ENCODE results near the gene SLC7A7.
A peak's percentile ranks its signal among the peaks of the same experiment; 100 is the strongest.
"Not testable (repeated sequence)": the region's sequence is repeated elsewhere in the genome, so short reads cannot be mapped to it uniquely, and the experiment has no call there.

The SLC7A7 gene

GRCh38 chr14:22781301-22781991 is 33.8 kb downstream of the SLC7A7 start:
- no peak for TF ChIP-seq CTCF (conservative IDR thresholded peaks at IDR 0.05; ENCODE audit: low read depth, low read length)
- peak; percentile 44 for DNase-seq (ENCODE audit: low read depth)
- H3K4me3 ChIP-seq (ENCODE audit: low read depth, low read length), result no peak overlapping the region

- TF ChIP-seq CTCF (conservative IDR thresholded peaks at IDR 0.05; ENCODE audit: low read depth, low read length), result no peak
- H3K4me3 ChIP-seq (ENCODE audit: low read depth, low read length), result no peak overlapping the region
- DNase-seq (ENCODE audit: low read depth), result no peak
These were observed 34.3 kb downstream of the SLC7A7 start for GRCh38 chr14:22780941-22781300.

GRCh38 chr14:22780105-22780679 is 35.0 kb downstream of the SLC7A7 start:
- H3K4me3 ChIP-seq (ENCODE audit: low read depth, low read length), result no peak overlapping the region
- peak; percentile 27 for DNase-seq (ENCODE audit: low read depth)
- TF ChIP-seq CTCF (conservative IDR thresholded peaks at IDR 0.05; ENCODE audit: low read depth, low read length), result no peak

- no peak overlapping the region for H3K4me3 ChIP-seq (ENCODE audit: low read depth, low read length)
- DNase-seq (ENCODE audit: low read depth), result no peak
- TF ChIP-seq CTCF (conservative IDR thresholded peaks at IDR 0.05; ENCODE audit: low read depth, low read length), result no peak
These were observed 37.2 kb downstream of the SLC7A7 start for GRCh38 chr14:22778084-22778483.

GRCh38 chr14:22776849-22777248 is 38.4 kb downstream of the SLC7A7 start:
- not testable (repeated sequence) for H3K4me3 ChIP-seq (ENCODE audit: low read depth, low read length); DNase-seq (ENCODE audit: low read depth)

- H3K4me3 ChIP-seq (ENCODE audit: low read depth, low read length), result no peak overlapping the region
- no peak for TF ChIP-seq CTCF (conservative IDR thresholded peaks at IDR 0.05; ENCODE audit: low read depth, low read length)
- DNase-seq (ENCODE audit: low read depth), result no peak
These were observed 39.0 kb downstream of the SLC7A7 start for GRCh38 chr14:22776215-22776614.

GRCh38 chr14:22774011-22774706 is 41.1 kb downstream of the SLC7A7 start:
- no peak for TF ChIP-seq CTCF (conservative IDR thresholded peaks at IDR 0.05; ENCODE audit: low read depth, low read length)
- no peak for DNase-seq (ENCODE audit: low read depth)

More at GRCh38 chr14:22774011-22774706, 41.1 kb downstream of the SLC7A7 start:
- no peak overlapping the region for H3K4me3 ChIP-seq (ENCODE audit: low read depth, low read length)
